Activated CD4-positive, alpha-beta T cell treated with anti-CD3 and anti-CD28 coated beads, Interleukin-2, amount 50 U/mL, for 1 hour (primary cell): ENCODE data around the gene IL10RA.

Experiments used
- DNase-seq: peaks from one replicate; pipeline ENCODE4 v3.0.0-alpha.2; 2020

The IL10RA gene

GRCh38 chr11:118008271-118008911 lies 22.2 kb downstream of the IL10RA start:
- no peak for DNase-seq

- no peak for DNase-seq
These were observed 23.9 kb downstream of the IL10RA start for GRCh38 chr11:118009864-118010737.

GRCh38 chr11:118010738-118011461 lies 24.7 kb downstream of the IL10RA start:
- no peak for DNase-seq

- no peak for DNase-seq
These were observed 26.0 kb downstream of the IL10RA start for GRCh38 chr11:118012083-118012669.

GRCh38 chr11:118014022-118014421 lies 27.8 kb downstream of the IL10RA start:
- no peak for DNase-seq

GRCh38 chr11:118015385-118015841 lies 29.2 kb downstream of the IL10RA start:
- DNase-seq = no peak

GRCh38 chr11:118016104-118016503 lies 29.9 kb downstream of the IL10RA start:
- no peak for DNase-seq

GRCh38 chr11:118017111-118017510 lies 30.9 kb downstream of the IL10RA start:
- no peak for DNase-seq

GRCh38 chr11:118017631-118018315 lies 31.6 kb downstream of the IL10RA start:
- no peak for DNase-seq

GRCh38 chr11:118018401-118018800 lies 32.2 kb downstream of the IL10RA start:
- DNase-seq = no peak

- DNase-seq = no peak
These were observed 35.0 kb downstream of the IL10RA start for GRCh38 chr11:118021146-118021545.

GRCh38 chr11:118027694-118028093 lies 41.5 kb downstream of the IL10RA start:
- DNase-seq = no peak

GRCh38 chr11:118028626-118029025 lies 42.4 kb downstream of the IL10RA start:
- DNase-seq = no peak

- DNase-seq = no peak
These were observed 47.2 kb downstream of the IL10RA start for GRCh38 chr11:118033443-118033842.

GRCh38 chr11:118042141-118042540 lies 55.9 kb downstream of the IL10RA start:
- no peak for DNase-seq

- no peak for DNase-seq
These were observed 56.6 kb downstream of the IL10RA start for GRCh38 chr11:118042796-118043195.

GRCh38 chr11:118045191-118045590 lies 59.0 kb downstream of the IL10RA start:
- DNase-seq = no peak

GRCh38 chr11:118046051-118046963 lies 60.1 kb downstream of the IL10RA start:
- peak; percentile 41 for DNase-seq

- no peak for DNase-seq
These were observed 60.9 kb downstream of the IL10RA start for GRCh38 chr11:118046964-118047700.

GRCh38 chr11:118047749-118048148 lies 61.6 kb downstream of the IL10RA start:
- DNase-seq = no peak
